ENCODE measurements around the gene SLC43A1.

DNA sequence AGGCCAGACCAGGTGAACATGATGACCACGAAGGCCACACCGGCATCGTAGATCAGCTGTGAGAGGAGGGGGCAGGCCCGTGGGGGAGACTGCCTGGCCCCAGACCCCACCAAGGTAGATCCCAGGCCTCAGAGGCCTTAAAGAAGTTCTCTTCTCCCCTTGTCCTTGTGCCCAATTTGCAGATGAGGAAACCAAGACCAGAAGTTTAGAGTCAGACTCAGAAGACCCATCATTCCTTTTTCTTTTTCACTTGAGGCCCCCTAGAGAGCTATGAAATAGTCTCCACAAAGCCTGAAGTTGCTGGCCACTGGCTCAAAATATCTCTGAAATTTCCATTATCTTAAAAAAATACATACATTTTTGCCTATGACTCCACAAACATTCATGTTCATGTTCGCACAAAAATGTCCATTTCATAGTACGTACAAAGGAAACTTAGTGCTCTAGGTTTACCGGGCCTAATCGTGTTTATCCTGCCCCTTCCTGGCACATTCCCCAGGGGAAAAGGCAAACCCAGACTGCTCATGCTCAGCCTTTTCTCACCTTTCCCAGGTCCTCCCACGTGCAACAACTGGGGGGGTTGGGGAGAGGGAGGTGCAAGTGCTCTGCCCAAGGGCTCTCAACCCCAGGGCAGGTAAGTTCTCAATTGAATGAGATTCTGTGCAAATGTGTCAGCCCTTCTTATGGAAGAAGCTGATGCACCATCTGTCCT is 19.2 kb downstream of the SLC43A1 start:
- TF ChIP-seq YY1 (IDR thresholded peaks at IDR 0.05; ENCODE audit: insufficient read depth, insufficient read length) (no peak), ZNF274 (IDR thresholded peaks at IDR 0.05; ENCODE audit: low read depth, low read length) (no peak), SUZ12 (IDR thresholded peaks at IDR 0.05; ENCODE audit: extremely low read depth, insufficient read depth, insufficient read length) (no peak)

Data from NT2/D1 (cell line).